Dendritic cell treated with granulocyte-macrophage colony-stimulating factor and Interleukin-4, amounts not matched to agents 40 ng/mL and 50 ng/mL, for 4 days (primary cell): ENCODE measurements around the gene ACSF2.
A peak's percentile ranks its signal among the peaks of the same experiment; 100 is the strongest.

ENCODE experiments used
- H3K27ac Mint-ChIP-seq: one replicate; pipeline ENCODE4 v1.8.0; 2022; ENCODE audit warnings: mild to moderate bottlenecking, mixed read lengths
- H3K27me3 Mint-ChIP-seq: one replicate; pipeline ENCODE4 v1.8.0; 2022; ENCODE audit warnings: mild to moderate bottlenecking, mixed read lengths
- H3K36me3 Mint-ChIP-seq: one replicate; pipeline ENCODE4 v1.8.0; 2022; ENCODE audit warnings: low read depth, mixed read lengths
- H3K4me1 Mint-ChIP-seq: one replicate; pipeline ENCODE4 v1.8.0; 2022; ENCODE audit warnings: low read depth, mixed read lengths
- H3K4me3 Mint-ChIP-seq: one replicate; pipeline ENCODE4 v1.8.0; 2022; ENCODE audit warnings: mild to moderate bottlenecking, moderate library complexity, mixed read lengths
- H3K9me3 Mint-ChIP-seq: one replicate; pipeline ENCODE4 v1.8.0; 2022; ENCODE audit warnings: mixed read lengths
- intact Hi-C: fragments of 100-400 bp; cut with micrococcal nuclease; formaldehyde crosslinking; loops from one replicate; pipeline ENCODE4 v1.15.0; 2022

ACSF2 gene

GRCh38 chr17:50508573-50509460, 82.8 kb downstream of the ACSF2 start:
- intact Hi-C loops, result no loop called here
- Mint-ChIP-seq H3K4me1 (peaks cover 28% of the 10 kb centered on the region), H3K4me3 (peak overlapping the region; percentile 73), H3K27ac (peak overlapping the region; percentile 28), H3K27me3 (peaks cover 15% of the 10 kb centered on the region), H3K9me3 (no peaks in the 10 kb centered on the region), H3K36me3 (no peaks in the 10 kb centered on the region)

- H3K27ac Mint-ChIP-seq, result no peak overlapping the region
- peaks cover 15% of the 10 kb centered on the region for H3K27me3 Mint-ChIP-seq
- peaks cover 18% of the 10 kb centered on the region for H3K4me1 Mint-ChIP-seq
- no peaks in the 10 kb centered on the region for H3K36me3 Mint-ChIP-seq
- intact Hi-C loops, result no loop called here
- H3K9me3 Mint-ChIP-seq, result no peaks in the 10 kb centered on the region
- H3K4me3 Mint-ChIP-seq, result no peak overlapping the region
Measured at GRCh38 chr17:50511058-50511457, 85.0 kb downstream of the ACSF2 start.

GRCh38 chr17:50513495-50513894, 87.5 kb downstream of the ACSF2 start:
- Mint-ChIP-seq H3K36me3 (no peaks in the 10 kb centered on the region), H3K4me1 (peaks cover 11% of the 10 kb centered on the region), H3K9me3 (no peaks in the 10 kb centered on the region), H3K27ac (no peak overlapping the region), H3K27me3 (peaks cover 10% of the 10 kb centered on the region), H3K4me3 (no peak overlapping the region)
- intact Hi-C loops, result no loop called here

GRCh38 chr17:50514388-50514787, 88.4 kb downstream of the ACSF2 start:
- Mint-ChIP-seq H3K27ac (no peak overlapping the region), H3K27me3 (peaks cover 6% of the 10 kb centered on the region), H3K36me3 (no peaks in the 10 kb centered on the region), H3K4me3 (no peak overlapping the region), H3K9me3 (no peaks in the 10 kb centered on the region), H3K4me1 (peaks cover 5% of the 10 kb centered on the region)
- intact Hi-C loops, result no loop called here

GRCh38 chr17:50514936-50515702, 89.1 kb downstream of the ACSF2 start:
- intact Hi-C loops, result no loop called here
- Mint-ChIP-seq H3K36me3 (no peaks in the 10 kb centered on the region), H3K4me1 (peaks cover 5% of the 10 kb centered on the region), H3K27me3 (peaks cover 6% of the 10 kb centered on the region), H3K4me3 (no peak overlapping the region), H3K9me3 (no peaks in the 10 kb centered on the region), H3K27ac (no peak overlapping the region)

- peaks cover 5% of the 10 kb centered on the region for H3K4me1 Mint-ChIP-seq
- H3K36me3 Mint-ChIP-seq, result no peaks in the 10 kb centered on the region
- H3K27ac Mint-ChIP-seq, result no peak overlapping the region
- no peak overlapping the region for H3K4me3 Mint-ChIP-seq
- no peaks in the 10 kb centered on the region for H3K9me3 Mint-ChIP-seq
- intact Hi-C loops, result no loop called here
- H3K27me3 Mint-ChIP-seq, result peaks cover 5% of the 10 kb centered on the region
Measured at GRCh38 chr17:50517011-50517410, 91.0 kb downstream of the ACSF2 start.

- Mint-ChIP-seq H3K27me3 (peaks cover 3% of the 10 kb centered on the region), H3K4me1 (peaks cover 5% of the 10 kb centered on the region), H3K36me3 (no peaks in the 10 kb centered on the region), H3K4me3 (no peak overlapping the region), H3K27ac (no peak overlapping the region), H3K9me3 (no peaks in the 10 kb centered on the region)
- intact Hi-C loops, result no loop called here
Measured at GRCh38 chr17:50517504-50518383, 91.7 kb downstream of the ACSF2 start.

- Mint-ChIP-seq H3K27ac (no peak overlapping the region), H3K4me3 (no peak overlapping the region), H3K27me3 (peaks cover 3% of the 10 kb centered on the region), H3K9me3 (no peaks in the 10 kb centered on the region), H3K4me1 (peaks cover 5% of the 10 kb centered on the region), H3K36me3 (no peaks in the 10 kb centered on the region)
- intact Hi-C loops, result no loop called here
Measured at GRCh38 chr17:50518384-50519023, 92.5 kb downstream of the ACSF2 start.

- intact Hi-C loops, result no loop called here
- H3K4me3 Mint-ChIP-seq, result no peak overlapping the region
- H3K9me3 Mint-ChIP-seq, result no peaks in the 10 kb centered on the region
- H3K27ac Mint-ChIP-seq, result no peak overlapping the region
- peaks cover 5% of the 10 kb centered on the region for H3K4me1 Mint-ChIP-seq
- peaks cover 3% of the 10 kb centered on the region for H3K27me3 Mint-ChIP-seq
- no peaks in the 10 kb centered on the region for H3K36me3 Mint-ChIP-seq
Measured at GRCh38 chr17:50519141-50519834, 93.3 kb downstream of the ACSF2 start.

GRCh38 chr17:50520483-50520882, 94.5 kb downstream of the ACSF2 start:
- Mint-ChIP-seq H3K36me3 (no peaks in the 10 kb centered on the region), H3K4me1 (no peaks in the 10 kb centered on the region), H3K4me3 (no peak overlapping the region), H3K27me3 (peaks cover 3% of the 10 kb centered on the region), H3K9me3 (no peaks in the 10 kb centered on the region), H3K27ac (no peak overlapping the region)
- intact Hi-C loops, result no loop called here

- intact Hi-C loops, result no loop called here
- H3K27me3 Mint-ChIP-seq, result peaks cover 3% of the 10 kb centered on the region
Measured at GRCh38 chr17:50521514-50521913, 95.5 kb downstream of the ACSF2 start.

GRCh38 chr17:50522766-50523165, 96.7 kb downstream of the ACSF2 start:
- Mint-ChIP-seq H3K4me3 (no peak overlapping the region), H3K9me3 (no peaks in the 10 kb centered on the region), H3K27ac (no peak overlapping the region), H3K27me3 (peaks cover 2% of the 10 kb centered on the region), H3K36me3 (no peaks in the 10 kb centered on the region), H3K4me1 (no peaks in the 10 kb centered on the region)
- intact Hi-C loops, result no loop called here

More at GRCh38 chr17:50521514-50521913, 95.5 kb downstream of the ACSF2 start:
- Mint-ChIP-seq H3K27ac (no peak overlapping the region), H3K9me3 (no peaks in the 10 kb centered on the region), H3K4me3 (no peak overlapping the region), H3K4me1 (no peaks in the 10 kb centered on the region), H3K36me3 (no peaks in the 10 kb centered on the region)

GRCh38 chr17:50523208-50523607, 97.2 kb downstream of the ACSF2 start:
- H3K4me1 Mint-ChIP-seq, result no peaks in the 10 kb centered on the region
- no peaks in the 10 kb centered on the region for H3K36me3 Mint-ChIP-seq
- H3K4me3 Mint-ChIP-seq, result no peak overlapping the region
- H3K9me3 Mint-ChIP-seq, result no peaks in the 10 kb centered on the region
- intact Hi-C loops, result no loop called here
- H3K27me3 Mint-ChIP-seq, result peaks cover 2% of the 10 kb centered on the region
- H3K27ac Mint-ChIP-seq, result no peak overlapping the region
